GM18520 (cell line): ENCODE results near the gene CYP39A1.

Source experiments
- ATAC-seq: cut with Tn5 transposase; IDR thresholded peaks from one replicate; pipeline ENCODE4 v1.9.1; 2021; ENCODE audit not compliant: unreplicated experiment

The CYP39A1 gene, protein sequence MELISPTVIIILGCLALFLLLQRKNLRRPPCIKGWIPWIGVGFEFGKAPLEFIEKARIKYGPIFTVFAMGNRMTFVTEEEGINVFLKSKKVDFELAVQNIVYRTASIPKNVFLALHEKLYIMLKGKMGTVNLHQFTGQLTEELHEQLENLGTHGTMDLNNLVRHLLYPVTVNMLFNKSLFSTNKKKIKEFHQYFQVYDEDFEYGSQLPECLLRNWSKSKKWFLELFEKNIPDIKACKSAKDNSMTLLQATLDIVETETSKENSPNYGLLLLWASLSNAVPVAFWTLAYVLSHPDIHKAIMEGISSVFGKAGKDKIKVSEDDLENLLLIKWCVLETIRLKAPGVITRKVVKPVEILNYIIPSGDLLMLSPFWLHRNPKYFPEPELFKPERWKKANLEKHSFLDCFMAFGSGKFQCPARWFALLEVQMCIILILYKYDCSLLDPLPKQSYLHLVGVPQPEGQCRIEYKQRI

DNA sequence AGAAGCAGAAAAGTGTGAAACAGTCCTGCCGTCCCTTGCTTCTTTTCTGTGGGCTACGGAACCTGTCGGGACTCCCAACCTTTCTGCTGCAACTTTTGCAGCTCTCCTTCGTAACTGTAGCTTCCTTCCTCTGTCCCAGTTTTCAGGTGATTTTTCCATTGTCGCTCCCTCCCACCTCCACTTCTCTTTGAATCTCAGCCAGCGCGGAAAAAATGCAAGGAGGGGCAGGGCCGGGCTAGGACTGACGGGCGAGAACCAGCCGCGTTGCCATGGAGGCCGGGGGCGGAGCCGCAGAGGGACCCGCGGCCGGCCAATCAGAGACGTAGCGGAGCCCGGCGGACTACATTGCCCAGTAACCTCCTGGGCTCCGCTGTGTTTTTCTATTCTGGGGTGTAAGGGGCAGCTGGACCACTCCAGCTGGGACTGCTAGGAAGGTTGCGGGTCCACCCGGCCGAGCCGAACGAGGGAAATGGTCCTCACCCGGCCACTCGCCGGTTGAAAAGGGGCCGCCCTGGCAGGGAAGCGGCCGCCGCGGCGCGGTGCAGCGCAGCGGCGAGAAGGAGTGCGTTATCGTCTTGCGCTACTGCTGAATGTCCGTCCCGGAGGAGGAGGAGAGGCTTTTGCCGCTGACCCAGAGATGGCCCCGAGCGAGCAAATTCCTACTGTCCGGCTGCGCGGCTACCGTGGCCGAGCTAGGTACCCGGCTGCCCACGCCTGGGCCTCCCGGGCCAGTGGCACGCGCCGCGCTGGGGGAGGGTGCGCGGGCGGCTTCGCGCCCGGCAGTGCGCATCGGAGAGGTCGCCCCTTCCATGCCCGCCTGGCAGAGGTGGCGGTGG lies at the start of gene CYP39A1, which contains the start of gene SLC25A27:
Gene CYP39A1 (minus strand): TSS at position 216 of the 836 bp plus-strand sequence. CDS start 236 bp downstream, outside the sequence.
Gene SLC25A27 (plus strand): TSS at position 373 of the 836 bp plus-strand sequence. CDS start 218 bp downstream, at position 591.
- peak; percentile 99 for ATAC-seq

DNA sequence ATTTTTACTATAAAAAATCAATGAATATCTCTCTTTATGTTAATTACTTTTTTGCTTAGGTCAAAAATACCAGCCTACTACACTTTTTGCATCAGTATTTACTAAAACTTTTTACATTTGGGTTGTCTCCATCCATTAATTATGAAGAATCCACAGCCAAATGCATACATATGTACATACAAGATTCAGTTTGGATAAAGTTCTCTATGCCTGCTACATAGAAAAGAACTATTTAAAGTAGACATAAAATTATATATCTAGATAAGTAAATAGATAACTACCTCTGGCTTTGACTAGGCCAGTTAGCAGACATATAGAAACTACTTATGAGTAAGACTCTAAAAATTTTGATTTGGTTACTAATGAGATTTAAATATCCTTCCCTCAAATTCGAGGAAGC lies 47.4 kb upstream of the CYP39A1 start:
- ATAC-seq, result no peak

DNA sequence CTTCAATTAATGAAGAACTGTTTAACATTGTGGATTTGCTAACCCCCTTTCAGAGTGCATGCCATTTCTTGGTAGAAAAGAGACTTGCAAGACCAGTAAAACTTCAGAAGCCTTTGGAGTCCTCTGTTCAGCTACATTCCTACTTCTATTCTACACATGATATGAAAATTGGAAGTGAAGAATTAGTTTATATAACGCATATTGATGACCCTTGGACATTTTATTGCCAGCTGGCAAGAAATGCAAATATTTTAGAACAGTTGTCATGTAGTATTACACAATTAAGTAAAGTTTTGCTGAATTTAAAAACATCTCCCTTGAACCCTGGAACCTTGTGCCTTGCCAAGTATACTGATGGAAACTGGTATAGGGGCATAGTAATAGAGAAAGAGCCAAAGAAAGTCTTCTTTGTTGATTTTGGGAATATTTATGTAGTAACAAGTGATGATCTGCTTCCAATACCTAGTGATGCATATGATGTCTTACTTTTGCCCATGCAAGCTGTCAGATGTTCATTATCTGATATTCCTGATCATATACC lies 38.4 kb upstream of the CYP39A1 start:
- no peak for ATAC-seq

DNA sequence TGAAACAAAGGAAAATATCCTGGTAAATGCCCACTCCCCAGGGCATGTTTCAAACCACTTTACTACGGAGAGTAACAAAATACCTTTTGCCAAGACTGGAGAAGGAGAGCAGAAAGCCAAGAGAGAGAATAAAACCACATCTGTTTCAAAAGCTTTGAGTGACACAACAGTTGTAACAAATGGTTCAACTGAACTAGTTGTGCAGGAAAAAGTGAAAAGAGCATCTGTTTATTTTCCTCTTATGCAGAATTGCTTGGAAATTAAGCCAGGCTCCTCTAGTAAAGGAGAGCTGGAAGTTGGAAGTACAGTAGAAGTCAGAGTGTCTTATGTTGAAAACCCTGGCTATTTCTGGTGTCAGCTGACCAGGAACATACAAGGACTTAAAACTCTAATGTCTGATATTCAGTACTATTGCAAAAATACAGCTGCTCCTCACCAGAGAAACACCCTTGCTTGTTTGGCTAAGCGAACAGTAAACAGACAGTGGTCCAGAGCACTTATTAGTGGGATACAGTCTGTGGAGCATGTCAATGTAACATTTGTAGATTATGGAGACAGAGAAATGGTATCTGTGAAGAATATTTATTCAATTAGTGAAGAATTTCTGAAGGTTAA lies 37.6 kb upstream of the CYP39A1 start:
- no peak for ATAC-seq

DNA sequence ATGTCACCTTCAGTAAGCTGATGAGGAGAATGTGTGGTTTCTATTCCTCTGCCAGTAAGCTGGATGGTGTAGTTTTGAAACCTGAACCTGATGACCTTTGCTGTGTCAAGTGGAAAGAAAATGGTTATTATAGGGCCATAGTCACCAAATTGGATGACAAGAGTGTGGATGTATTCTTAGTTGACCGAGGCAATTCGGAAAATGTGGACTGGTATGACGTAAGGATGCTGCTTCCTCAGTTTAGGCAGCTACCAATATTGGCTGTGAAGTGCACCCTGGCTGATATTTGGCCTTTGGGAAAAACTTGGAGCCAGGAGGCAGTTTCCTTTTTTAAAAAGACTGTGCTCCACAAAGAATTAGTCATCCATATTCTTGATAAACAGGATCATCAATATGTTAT lies 37.0 kb upstream of the CYP39A1 start:
- ATAC-seq, result no peak

DNA sequence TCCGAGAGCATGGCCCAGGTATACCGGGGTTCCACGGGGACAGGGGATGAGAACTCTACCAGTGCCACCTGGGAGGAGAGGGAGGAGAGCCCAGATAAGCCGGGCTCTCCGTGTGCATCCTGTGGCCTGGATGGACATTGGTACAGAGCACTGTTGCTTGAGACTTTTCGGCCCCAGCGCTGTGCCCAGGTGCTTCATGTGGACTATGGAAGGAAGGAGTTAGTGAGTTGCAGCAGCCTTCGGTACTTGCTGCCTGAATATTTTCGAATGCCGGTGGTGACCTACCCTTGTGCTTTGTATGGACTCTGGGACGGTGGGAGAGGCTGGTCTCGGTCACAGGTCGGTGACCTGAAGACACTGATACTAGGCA lies 36.3 kb upstream of the CYP39A1 start:
- ATAC-seq, result no peak

DNA sequence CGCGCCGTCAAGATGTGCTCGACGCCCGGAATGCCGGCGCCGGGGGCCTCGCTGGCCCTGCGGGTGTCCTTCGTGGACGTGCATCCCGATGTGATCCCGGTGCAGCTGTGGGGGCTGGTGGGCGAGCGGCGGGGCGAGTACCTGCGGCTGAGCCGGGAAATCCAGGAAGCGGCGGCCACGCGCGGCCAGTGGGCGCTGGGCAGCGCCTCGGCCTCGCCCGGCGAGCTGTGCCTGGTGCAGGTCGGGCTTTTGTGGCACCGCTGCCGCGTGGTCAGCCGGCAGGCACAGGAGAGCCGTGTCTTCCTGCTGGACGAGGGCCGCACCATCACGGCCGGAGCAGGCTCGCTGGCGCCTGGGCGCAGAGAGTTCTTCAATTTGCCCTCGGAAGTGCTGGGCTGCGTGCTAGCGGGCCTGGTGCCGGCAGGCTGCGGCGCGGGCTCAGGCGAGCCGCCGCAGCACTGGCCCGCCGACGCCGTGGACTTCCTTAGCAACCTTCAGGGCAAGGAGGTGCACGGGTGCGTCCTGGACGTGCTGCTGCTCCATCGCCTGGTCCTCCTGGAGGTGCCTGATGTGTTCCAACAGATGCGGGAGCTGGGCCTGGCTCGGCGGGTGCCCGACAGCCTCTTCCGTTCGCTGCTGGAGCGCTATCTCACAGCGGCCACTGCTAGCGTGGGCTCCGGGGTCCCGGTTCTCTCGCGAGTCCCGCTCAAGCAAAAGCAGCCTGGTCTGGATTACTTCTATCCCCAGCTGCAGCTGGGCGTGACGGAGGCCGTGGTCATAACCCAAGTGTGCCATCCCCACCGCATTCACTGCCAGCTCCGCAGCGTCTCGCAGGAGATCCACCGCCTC lies 35.7 kb upstream of the CYP39A1 start:
- no peak for ATAC-seq

DNA sequence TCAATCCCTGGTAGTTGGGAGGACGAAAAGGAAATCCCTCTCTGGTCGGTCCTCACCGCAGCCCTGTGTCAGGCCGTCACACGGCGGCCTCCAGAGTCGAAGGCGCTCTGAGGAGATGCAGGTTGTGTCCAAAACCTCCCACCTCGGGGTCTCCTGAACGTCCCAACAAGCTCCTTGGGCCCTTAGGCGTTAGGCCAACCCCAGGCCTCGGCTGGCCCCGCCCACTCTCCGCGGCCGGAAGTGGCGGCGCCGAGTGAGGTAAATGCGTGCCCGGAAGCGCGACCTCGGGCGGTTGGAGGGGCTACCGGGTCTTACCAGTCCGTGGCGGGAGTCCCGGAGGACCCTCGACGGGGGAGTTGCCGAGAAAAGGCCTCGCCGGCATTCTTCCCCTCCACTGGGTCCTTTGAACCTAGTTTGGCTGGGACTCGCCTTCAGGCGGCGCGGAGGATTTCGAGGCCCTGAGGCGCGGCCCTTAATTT lies 35.0 kb upstream of the CYP39A1 start, which contains the start of gene TDRD6:
Gene TDRD6 (plus strand): TSS at position 267 of the 479 bp plus-strand sequence. CDS start 244 bp downstream, outside the sequence.
- no peak for ATAC-seq

DNA sequence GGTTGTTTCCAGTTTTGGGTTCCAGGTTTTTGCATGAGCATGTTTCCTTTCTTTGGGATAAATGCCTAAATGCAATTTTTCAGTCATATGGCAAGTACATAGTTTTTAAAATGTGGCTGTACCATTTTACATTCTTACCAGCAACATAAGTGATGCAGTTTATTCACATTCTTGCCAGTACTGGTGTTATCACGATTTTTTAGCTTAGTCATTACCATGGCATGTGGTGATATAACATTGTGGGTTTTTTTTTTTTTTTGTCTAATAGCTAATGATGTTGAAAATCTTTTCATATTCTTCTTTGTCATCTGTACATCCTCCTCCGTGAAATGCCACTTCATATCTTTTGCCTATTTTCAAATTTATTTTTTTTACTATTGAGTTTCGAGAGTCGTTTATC lies 32.2 kb upstream of the CYP39A1 start:
- no peak for ATAC-seq

DNA sequence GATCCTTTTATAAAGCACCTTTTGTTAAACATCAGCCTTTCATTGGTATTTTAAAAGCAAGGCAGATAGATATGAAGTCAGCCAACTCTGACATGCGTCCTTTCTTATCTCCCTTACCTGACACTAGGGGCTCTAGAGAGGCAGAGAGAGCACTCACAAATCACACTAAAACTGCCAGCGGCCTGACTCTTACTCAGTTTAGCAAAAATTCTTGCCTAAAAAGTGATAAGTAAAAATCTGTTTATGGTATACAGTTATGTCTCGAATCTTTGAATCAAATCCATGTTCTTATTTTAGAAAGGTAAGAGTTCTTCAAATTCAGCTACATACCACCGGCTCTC lies 24.7 kb upstream of the CYP39A1 start:
- ATAC-seq, result no peak

DNA sequence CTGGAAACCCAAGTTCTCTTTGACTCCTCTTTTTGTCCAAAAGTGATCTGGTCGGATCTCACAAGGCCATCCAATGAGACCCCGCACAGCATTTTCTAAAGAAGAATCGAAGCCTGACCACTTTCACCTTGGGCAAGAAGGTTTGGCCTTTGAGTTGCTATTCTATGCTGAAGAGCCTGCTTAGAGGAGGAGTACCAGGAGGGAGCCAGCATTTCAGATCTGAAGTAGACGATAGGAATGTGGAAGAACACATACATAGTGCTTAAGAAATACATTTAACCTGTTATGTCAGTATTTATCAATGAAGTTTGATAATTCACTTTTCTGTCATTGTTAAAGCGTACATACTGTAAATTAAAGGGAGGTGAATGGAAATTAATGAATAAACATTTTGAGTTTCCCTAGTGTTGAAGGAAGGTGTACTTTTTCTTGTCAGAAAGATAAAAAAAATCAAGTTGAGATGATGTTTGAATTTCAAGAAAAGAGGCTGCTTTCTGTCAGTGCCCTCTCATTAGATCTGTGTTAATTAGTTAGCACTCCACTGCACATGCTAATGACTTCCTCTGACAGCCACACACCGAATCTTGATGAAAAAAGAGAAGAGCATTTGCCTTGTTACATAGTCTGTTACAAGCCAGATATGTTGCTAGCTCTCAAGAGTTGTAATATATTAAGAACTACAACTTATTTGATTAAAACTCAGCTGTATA lies 24.1 kb upstream of the CYP39A1 start:
- ATAC-seq, result no peak

DNA sequence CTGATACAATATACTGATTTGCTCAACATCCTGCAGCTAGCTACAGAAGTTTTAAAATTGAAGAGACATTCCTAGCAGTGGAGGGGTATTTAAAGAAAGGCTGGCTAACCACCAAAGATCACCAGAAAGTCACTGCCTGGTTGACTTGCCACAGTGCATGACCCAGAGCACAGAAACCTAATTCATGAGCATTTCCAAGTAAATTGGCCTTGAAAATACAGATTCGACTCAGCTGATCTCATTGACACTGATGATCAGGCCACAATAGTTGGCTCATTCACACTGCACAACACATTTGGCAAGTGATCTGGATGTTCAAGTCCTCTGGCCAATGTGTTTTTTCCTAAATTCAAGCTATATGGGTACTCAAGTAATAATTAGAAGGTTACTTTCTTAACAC lies 21.8 kb upstream of the CYP39A1 start:
- ATAC-seq, result no peak

DNA sequence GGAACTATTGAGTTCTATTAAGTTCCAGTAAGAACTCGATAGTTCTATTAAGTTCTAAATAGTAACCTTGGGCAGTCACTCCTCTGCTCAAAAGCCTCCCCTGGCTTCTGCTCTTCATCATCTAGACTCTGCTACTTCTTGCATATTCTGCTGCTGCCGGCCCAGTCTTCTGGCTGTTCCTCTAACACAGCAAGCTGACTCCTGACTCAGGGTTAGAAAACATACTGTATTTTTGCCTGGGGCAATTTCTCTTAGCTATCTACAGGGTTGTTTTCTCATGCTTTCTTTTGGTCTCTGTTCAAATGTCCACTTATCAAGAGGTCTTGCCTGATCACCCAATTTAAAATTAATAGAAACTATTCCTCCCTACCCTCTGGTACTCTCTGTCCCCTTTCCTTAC lies 14.8 kb upstream of the CYP39A1 start:
- no peak for ATAC-seq

DNA sequence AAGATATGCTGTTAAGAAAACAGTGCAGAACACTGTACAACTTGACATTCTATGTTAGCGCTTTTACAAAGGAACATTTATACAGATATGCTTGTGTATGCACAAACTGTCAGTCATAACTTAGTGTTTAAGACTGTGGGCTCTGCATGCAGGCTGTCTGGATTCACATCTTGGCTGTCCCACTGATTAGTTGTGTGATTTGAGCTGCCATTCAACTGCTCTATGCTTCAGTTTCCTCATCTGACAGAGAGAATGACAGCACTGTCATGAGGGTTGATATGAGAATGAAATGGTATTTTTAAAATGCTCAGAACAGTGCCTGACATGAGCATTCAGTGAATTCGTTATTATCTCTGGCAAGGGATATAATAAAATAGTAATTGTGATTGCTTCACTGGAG lies 8.9 kb upstream of the CYP39A1 start:
- no peak for ATAC-seq

DNA sequence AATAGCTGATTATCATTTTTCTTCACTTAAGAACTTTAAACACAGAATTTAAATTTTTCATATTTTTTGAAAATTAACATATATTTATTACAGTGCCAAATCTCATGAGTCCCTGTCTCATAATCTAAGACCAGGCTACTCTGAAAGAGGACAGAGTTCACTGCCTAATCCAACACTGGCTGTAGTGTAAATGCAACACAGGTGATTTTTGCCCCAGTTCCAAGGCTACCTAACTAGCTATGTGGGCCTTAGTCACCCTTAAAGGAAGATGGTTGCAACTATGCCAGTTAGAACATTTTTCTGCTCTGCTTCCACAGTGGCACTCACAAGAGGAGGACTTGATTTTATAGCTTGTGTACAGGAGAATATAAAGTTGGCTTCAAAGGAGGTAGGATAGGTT lies 5.0 kb upstream of the CYP39A1 start:
- ATAC-seq, result no peak

DNA sequence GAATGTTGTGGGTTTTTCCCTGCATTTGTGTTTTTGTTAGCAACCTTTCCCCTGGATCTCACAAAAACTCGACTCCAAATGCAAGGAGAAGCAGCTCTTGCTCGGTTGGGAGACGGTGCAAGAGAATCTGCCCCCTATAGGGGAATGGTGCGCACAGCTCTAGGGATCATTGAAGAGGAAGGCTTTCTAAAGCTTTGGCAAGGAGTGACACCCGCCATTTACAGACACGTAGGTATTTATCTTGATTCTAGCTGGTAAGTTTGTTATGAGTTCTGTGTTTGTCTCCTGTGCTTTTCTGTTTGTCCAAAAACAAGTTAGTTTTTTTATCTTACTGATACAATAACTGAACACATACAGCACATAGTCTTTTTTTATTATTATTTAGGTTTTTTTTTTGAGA lies 3.2 kb upstream of the CYP39A1 start:
- no peak for ATAC-seq

DNA sequence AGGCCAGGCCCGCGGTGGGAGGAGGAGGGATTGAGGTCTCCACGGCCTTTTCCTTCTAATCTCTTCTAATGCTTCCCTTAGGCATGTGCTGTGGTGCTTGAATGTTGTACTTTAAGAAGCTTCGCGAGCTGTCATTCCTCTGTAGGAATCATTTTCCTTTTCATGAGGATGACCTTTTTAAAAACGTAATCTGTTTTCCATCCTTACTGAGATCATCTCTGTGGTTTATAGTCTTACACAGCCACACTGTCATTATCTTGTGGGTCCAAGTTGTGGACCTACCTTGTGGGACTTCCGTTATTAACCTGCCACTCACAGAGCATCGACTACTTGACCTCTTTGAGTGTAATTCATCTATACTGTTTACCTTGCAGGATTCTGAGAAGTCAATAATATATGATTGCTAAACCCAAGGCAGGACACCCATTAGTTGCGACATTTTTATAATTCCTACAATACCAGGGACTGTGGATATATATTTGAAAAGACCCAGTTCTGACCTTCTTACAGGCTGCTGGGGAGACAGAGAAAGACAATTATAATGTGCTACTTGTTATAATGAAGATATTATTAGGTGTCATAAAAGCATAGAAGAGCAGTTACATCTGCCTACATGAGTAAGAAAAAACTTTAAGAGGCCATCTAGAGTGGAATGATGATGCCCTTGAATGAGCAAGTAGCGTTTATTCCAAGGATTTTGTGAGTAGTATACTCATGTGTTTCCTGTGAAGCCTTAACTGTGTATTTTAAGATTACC lies 999 bp upstream of the CYP39A1 start:
- ATAC-seq, result no peak

DNA sequence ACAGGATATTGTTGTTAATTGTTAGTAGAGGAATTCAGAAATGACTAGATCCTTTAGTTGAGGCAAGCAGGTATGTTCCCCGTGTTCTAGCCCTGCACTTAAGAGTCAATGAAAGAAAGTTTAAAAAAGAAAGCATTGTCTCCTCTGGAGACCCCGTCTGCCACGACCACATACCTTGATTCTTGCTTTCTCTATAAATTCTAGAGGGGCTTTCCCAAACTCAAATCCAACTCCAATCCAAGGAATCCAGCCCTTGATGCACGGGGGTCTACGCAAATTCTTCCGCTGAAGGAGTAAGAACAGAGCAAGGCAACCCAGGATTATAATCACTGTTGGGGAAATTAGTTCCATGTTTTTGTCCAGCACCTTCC lies 401 bp downstream of the CYP39A1 start:
- no peak for ATAC-seq

DNA sequence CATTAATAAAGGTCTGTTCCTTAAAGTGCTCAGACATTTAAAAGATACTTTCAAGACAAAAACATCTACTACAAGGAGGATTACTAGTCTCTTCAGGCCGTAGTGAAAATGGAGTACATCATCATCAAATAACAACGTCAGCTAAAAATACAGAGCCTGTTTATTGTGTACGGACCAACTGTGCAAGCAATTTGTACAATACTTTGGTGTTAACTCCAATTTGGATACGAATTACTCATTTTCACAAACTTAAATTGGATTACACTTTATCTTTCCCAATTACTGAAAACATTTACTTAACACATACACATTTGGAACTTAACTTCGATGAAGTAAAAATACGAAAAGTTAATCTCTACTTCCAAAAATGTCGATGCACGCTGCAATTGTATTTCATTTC lies 802 bp downstream of the CYP39A1 start:
- ATAC-seq, result no peak
